Measurements from ENCODE around the gene PALLD. TPM values are rescaled to one million over a fixed set of nuclear protein-coding genes. Genes with fewer than 3 reads are reported as not detected.

Gene PALLD
- total RNA-seq, 1 experiment from 2014 or later: 23.7 TPM

GRCh38 chr4:168535689-168536088 is 38.8 kb downstream of the PALLD start:
- no peak overlapping the region for H3K27ac Mint-ChIP-seq
- no peaks in the 10 kb centered on the region for H3K27me3 Mint-ChIP-seq (ENCODE audit: low read depth)
- no peak for ATAC-seq
- H3K4me3 Mint-ChIP-seq: no peak overlapping the region
- ChIA-PET POLR2A (no interaction called here), CTCF (no interaction called here)
- H3K36me3 Mint-ChIP-seq: no peaks in the 10 kb centered on the region
- TF ChIP-seq OVOL2 (CRISPR knock-in tag; IDR thresholded peaks at IDR 0.05; ENCODE audit: borderline replicate concordance) (no peak), FOXP4 (CRISPR knock-in tag; IDR thresholded peaks at IDR 0.05) (no peak), MYBL2 (CRISPR knock-in tag; IDR thresholded peaks at IDR 0.05) (no peak), IRF1 (CRISPR knock-in tag; IDR thresholded peaks at IDR 0.05) (no peak), FOXP1 (CRISPR knock-in tag; IDR thresholded peaks at IDR 0.05; ENCODE audit: borderline replicate concordance) (no peak), GRHL2 (CRISPR knock-in tag; IDR thresholded peaks at IDR 0.05; ENCODE audit: insufficient replicate concordance, severe bottlenecking) (no peak), ZSCAN18 (CRISPR knock-in tag; IDR thresholded peaks at IDR 0.05) (no peak), USF1 (CRISPR knock-in tag; IDR thresholded peaks at IDR 0.05) (no peak), ZNF138 (CRISPR knock-in tag; conservative IDR thresholded peaks at IDR 0.05) (no peak), NR1H2 (CRISPR knock-in tag; IDR thresholded peaks at IDR 0.05) (no peak), ZNF317 (CRISPR knock-in tag; IDR thresholded peaks at IDR 0.05; ENCODE audit: borderline replicate concordance, low read depth) (no peak), RORB (CRISPR knock-in tag; IDR thresholded peaks at IDR 0.05) (no peak)
- TF ChIP-seq, protein P1, sequence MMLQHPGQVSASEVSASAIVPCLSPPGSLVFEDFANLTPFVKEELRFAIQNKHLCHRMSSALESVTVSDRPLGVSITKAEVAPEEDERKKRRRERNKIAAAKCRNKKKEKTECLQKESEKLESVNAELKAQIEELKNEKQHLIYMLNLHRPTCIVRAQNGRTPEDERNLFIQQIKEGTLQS (CRISPR knock-in tag; conservative IDR thresholded peaks at IDR 0.05): no peak
- TF ChIP-seq, protein P2, sequence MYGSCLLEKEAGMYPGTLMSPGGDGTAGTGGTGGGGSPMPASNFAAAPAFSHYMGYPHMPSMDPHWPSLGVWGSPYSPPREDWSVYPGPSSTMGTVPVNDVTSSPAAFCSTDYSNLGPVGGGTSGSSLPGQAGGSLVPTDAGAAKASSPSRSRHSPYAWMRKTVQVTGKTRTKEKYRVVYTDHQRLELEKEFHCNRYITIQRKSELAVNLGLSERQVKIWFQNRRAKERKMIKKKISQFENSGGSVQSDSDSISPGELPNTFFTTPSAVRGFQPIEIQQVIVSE (CRISPR knock-in tag; IDR thresholded peaks at IDR 0.05; ENCODE audit: borderline replicate concordance): no peak
- no peak for DNase-seq (ENCODE audit: low spot score)
- H3K9me3 Mint-ChIP-seq: no peaks in the 10 kb centered on the region
- H3K4me1 Mint-ChIP-seq: peaks cover 8% of the 10 kb centered on the region

GRCh38 chr4:168536448-168536847 is 39.6 kb downstream of the PALLD start:
- POLR2A ChIA-PET: interaction anchor here (0.7 kb wide), 1 partner anchor 1853 kb away, joined by 4 read pairs; no protein-coding TSS in a partner anchor
- DNase-seq (ENCODE audit: low spot score) (no peak), ATAC-seq (no peak)
- Mint-ChIP-seq H3K27ac (no peak overlapping the region), H3K9me3 (no peaks in the 10 kb centered on the region), H3K27me3 (ENCODE audit: low read depth) (no peaks in the 10 kb centered on the region), H3K4me3 (no peak overlapping the region), H3K4me1 (peaks cover 10% of the 10 kb centered on the region), H3K36me3 (no peaks in the 10 kb centered on the region)
- CTCF ChIA-PET: no interaction called here
- TF ChIP-seq ZNF423 (CRISPR knock-in tag; IDR thresholded peaks at IDR 0.05) (no peak), ATF6 (CRISPR knock-in tag; IDR thresholded peaks at IDR 0.05) (no peak), CREB1 (CRISPR knock-in tag; IDR thresholded peaks at IDR 0.05) (no peak), PREB (CRISPR knock-in tag; IDR thresholded peaks at IDR 0.05; ENCODE audit: borderline replicate concordance) (no peak), CTCF (IDR thresholded peaks at IDR 0.05) (no peak), NFATC4 (CRISPR knock-in tag; IDR thresholded peaks at IDR 0.05) (no peak), SMAD3 (CRISPR knock-in tag; IDR thresholded peaks at IDR 0.05; ENCODE audit: borderline replicate concordance) (no peak)
- TF ChIP-seq, protein P1 (CRISPR knock-in tag; conservative IDR thresholded peaks at IDR 0.05): no peak

All from WTC11 (cell line).